Right lobe of liver (tissue), 4 donors: Measurements from ENCODE around the gene PIEZO2.

Source experiments
- CTCF ChIP-seq, 4 donors: fragments of 200-600 bp in 3 of 4; fragments of 450-650 bp in 1 of 4; IDR thresholded peaks; one replicate each; pipeline versions ENCODE4 v1.5.1 to v1.8.0; 2016 to 2022; ENCODE audit warnings: antibody characterized with exemption in 4 of 4, mild to moderate bottlenecking in 2 of 4
- POLR2A ChIP-seq: fragments of 450-650 bp; IDR thresholded peaks from one replicate; pipeline ENCODE4 v1.6.1; 2017; ENCODE audit warnings: antibody characterized with exemption, mild to moderate bottlenecking
- donor health status: DM: no; HTN: no; CAD: no.
- donor health status: DM: no; HTN: no; CAD: no.
- donor health status: DM: no; HTN: yes; CAD: no.

DNA sequence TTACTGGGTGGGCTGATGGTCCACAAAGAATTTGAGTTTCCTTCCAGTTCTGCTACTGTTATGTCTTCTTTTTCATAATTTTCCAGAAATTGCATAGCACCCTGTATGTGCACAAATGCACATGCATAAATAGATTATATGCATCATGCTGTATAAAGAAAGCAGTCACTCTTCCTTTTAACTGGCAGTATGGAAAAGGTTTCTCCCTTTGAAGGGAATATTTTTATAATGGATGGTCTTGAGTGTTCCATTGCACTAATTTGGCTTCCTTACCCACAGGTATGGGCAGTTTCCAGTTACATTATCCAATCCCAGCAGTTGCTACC lies 469.1 kb downstream of the PIEZO2 start:
- TF ChIP-seq CTCF (IDR thresholded peaks at IDR 0.05) (no peak), POLR2A (no peak)
